Esophagus squamous epithelium (tissue), 4 donors: ENCODE measurements around the gene CCDC182.

ENCODE experiments used
- POLR2A ChIP-seq, 4 donors: fragments of 450-650 bp; IDR thresholded peaks; one replicate each; pipeline ENCODE4 v1.6.1; 2017; ENCODE audit warnings: antibody characterized with exemption in 4 of 4, mild to moderate bottlenecking in 4 of 4, moderate library complexity in 3 of 4
- TF ChIP-seq, protein P1 (sequence below), 6 experiments: fragments of 450-650 bp in 4 of 6; fragments of 200-600 bp in 2 of 6; sonication (generic) in 2 of 6; IDR thresholded peaks; one replicate each; pipeline ENCODE4 v1.5.1; 2016 to 2019; ENCODE audit warnings: antibody characterized with exemption in 6 of 6, mild to moderate bottlenecking in 4 of 6, moderate library complexity in 4 of 6

- no peak for TF ChIP-seq POLR2A (IDR thresholded peaks at IDR 0.05)
- TF ChIP-seq, protein P1, sequence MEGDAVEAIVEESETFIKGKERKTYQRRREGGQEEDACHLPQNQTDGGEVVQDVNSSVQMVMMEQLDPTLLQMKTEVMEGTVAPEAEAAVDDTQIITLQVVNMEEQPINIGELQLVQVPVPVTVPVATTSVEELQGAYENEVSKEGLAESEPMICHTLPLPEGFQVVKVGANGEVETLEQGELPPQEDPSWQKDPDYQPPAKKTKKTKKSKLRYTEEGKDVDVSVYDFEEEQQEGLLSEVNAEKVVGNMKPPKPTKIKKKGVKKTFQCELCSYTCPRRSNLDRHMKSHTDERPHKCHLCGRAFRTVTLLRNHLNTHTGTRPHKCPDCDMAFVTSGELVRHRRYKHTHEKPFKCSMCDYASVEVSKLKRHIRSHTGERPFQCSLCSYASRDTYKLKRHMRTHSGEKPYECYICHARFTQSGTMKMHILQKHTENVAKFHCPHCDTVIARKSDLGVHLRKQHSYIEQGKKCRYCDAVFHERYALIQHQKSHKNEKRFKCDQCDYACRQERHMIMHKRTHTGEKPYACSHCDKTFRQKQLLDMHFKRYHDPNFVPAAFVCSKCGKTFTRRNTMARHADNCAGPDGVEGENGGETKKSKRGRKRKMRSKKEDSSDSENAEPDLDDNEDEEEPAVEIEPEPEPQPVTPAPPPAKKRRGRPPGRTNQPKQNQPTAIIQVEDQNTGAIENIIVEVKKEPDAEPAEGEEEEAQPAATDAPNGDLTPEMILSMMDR (IDR thresholded peaks at IDR 0.05) = no peak
Measured at GRCh38 chr17:57760046-57760445, 14.9 kb upstream of the CCDC182 start.
